SH-SY5Y (cell line): ENCODE results near the gene KRT79.

ENCODE experiments used
- GATA2 ChIP-seq: IDR thresholded peaks from 2 replicates; pipeline ENCODE4 v1.6.1; 2011; ENCODE audit warnings: mild to moderate bottlenecking, low read depth, low read length
- GATA3 ChIP-seq: IDR thresholded peaks from 2 replicates; pipeline ENCODE4 v1.6.1; 2011; ENCODE audit warnings: low read depth, mild to moderate bottlenecking, low read length, moderate library complexity

KRT79 gene

DNA sequence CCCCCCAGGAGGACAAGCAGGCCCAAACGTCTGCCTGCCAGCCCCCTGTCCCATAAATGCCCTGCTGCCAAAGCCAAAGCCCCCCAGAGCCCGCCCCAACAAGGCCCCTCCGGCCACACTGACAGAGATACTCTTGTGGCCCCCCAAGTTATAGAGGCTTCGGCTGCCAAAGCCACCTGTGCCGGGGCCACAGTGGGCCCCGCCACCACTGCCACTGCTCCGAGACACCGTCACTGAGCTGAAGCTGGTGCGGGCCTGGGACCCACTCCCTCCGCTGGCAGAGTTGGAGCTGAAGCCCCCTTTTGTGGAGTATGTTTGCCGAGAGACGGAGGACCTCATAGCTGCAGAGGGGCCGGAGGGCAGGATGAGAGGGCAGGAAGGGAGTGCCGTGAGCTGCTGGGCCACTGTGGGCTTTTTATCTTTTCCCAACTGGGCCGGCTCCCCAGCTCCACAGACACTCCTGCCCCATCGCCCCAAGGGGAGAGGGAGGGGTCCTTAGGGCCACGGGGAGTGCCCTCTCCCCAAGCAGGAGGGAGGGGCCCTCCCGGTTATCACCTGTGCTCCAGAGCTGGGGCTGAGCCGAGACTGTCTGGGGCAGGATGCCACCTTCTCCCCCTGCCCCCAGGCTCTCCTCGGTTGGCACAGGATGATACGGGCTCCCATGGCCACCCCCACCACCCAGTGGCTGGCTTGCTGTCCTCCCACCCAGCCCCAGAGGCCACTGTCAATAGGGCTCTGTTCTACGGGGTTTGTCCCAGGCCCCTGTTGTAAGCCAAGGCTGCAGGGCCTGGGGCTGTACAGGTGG lies at the start of gene KRT79:
Gene KRT79, minus strand, starts transcription at position 390 of the 805 bp plus-strand sequence. Its CDS starts 51 bp downstream, at position 339.
- TF ChIP-seq GATA2 (no peak), GATA3 (no peak)

DNA sequence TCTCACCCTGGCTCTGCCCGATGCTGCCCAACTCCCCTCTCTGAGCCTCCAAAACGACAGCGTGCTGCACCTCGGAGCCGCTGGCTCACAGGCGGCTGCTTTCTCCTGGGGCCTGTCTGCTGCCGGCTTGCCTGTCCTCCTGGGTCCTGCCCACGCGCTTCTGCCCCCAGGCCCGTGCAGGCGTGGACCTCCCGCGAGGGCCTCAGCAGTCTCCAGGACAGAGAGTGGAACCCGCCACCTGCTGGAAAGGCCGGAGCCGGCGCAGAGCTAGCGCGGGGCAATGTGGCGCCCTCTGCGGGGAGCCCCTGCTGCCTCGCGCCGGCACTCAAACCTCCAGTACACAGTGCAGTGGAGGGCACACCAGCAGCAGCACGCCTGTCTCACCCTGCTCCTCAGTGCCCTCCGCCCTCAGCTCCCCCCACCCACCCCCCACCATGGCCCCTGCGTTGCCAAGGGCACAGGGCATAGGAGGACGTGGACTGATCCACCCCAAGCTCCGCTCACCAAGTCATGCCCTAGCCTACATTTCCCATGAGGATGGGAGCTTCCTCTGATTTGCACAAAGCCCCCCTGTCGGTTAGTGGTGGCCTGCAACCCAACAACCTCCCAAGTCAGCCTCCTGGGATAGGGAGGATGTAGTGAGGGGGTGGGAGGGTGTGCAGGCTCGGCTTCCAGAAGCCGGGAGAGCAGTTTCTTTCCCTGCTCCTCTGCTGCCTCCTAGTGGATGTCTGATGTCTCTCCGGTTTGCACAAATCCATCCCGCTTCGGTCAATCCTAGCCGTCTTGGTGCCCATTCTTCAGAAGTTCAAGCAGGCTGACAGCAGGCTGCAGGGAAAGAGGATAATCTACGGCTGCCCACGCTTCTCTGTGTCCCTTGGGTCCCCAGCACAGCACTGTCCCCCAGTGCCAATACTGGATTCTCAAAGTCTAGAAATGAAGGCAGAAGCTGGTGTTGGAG lies 45.6 kb upstream of the KRT79 start:
- TF ChIP-seq GATA2, result no peak
- no peak for TF ChIP-seq GATA3

GRCh38 chr12:52878507-52879393 lies 44.6 kb upstream of the KRT79 start:
- TF ChIP-seq GATA3 (no peak), GATA2 (no peak)

DNA sequence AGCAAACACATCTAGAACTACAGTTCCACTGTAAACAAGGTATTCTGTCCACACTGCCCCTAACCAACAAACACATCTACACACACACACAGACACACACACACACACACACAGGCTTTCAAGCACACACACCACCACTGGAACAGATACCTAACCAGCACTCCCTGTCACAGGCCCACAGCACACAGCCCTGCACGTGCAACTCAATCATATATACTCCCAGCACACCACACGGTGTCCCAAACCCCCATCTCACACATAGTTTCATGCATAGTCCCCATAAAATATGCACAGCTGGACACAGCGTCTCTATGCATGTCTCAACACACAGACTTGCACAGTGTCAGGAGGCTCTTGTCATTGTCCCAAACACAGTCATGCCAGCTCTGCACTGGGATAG lies 43.1 kb upstream of the KRT79 start:
- TF ChIP-seq GATA2, result no peak
- TF ChIP-seq GATA3, result no peak

- TF ChIP-seq GATA3, result no peak
- no peak for TF ChIP-seq GATA2
Observed at GRCh38 chr12:52876372-52876771, 42.3 kb upstream of the KRT79 start.

GRCh38 chr12:52874573-52875435 lies 40.7 kb upstream of the KRT79 start:
- TF ChIP-seq GATA2 (no peak), GATA3 (no peak)

DNA sequence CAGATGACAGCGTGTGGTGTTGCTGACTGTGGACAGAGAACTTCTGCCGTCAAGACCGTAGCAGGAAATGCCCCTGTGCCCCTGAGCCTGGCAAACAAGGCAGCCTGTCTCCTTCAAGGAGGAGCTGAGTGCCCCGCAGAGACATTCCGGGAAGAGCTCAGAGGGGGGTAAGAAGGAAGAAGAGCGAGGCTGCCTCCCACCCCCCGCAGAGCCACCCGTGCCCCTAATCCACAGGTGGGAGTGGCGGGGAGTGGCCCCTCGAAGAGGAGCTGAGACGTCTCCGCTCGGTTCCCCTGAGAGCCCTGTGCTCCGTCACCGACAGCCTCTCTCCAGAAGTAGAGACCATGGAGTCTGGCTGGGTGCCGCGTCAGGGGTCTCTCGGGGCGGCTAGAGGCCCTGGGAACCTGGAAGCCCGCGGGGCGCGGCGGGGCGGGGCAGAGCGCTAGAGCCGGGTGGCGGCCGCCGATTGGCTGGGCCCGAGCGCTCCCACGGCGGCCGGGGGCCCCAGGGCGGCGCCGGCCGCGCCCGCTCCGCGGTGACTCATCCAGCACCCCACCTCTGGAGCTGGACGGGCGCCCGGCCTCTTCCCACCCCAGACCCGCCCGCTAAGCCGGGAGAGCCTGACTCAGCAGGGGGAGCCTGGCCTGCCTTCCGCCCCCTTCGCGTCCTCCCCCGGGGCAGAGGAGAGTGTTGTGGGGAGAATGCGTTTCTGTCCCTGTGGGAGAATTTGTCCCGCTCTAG lies 39.9 kb upstream of the KRT79 start:
- no peak for TF ChIP-seq GATA3
- no peak for TF ChIP-seq GATA2

GRCh38 chr12:52873513-52873831 lies 39.4 kb upstream of the KRT79 start:
- no peak for TF ChIP-seq GATA3
- no peak for TF ChIP-seq GATA2

DNA sequence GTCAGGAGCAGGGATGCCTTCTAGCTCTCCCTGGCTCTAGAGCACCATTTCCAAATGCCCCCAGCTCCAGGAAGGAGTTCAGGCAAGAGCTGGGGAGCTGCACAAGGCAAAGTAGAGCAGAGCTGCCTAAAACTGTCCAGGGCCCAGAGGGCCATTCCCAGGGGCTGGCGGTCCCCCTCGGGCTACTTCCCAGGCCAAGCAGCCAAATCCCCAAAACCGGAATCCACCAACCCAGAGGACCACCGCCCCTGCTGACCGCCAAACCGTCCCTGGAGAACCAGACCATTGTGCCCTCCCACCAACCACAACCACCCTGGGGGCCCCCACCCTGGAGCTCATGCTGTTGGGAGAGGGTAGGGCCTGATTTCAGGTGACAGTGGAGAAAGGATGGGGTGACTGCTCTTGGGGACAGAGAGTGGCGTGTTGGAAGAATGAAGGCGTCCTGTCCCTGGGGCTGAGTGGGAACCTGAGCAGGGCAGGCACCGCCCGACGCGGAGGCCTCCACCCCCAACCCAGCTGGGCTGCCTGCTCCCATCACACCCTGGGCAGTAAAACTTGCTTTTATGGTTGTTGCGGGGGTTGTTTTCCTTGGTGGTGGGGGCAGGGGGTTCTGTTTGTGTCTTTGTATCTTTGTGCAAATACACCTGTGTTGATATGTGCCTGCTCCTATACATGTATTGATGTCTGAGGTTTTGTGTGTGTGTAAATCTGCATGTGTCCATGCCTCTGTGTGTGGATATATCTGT lies 38.7 kb upstream of the KRT79 start:
- TF ChIP-seq GATA2 (no peak), GATA3 (no peak)

DNA sequence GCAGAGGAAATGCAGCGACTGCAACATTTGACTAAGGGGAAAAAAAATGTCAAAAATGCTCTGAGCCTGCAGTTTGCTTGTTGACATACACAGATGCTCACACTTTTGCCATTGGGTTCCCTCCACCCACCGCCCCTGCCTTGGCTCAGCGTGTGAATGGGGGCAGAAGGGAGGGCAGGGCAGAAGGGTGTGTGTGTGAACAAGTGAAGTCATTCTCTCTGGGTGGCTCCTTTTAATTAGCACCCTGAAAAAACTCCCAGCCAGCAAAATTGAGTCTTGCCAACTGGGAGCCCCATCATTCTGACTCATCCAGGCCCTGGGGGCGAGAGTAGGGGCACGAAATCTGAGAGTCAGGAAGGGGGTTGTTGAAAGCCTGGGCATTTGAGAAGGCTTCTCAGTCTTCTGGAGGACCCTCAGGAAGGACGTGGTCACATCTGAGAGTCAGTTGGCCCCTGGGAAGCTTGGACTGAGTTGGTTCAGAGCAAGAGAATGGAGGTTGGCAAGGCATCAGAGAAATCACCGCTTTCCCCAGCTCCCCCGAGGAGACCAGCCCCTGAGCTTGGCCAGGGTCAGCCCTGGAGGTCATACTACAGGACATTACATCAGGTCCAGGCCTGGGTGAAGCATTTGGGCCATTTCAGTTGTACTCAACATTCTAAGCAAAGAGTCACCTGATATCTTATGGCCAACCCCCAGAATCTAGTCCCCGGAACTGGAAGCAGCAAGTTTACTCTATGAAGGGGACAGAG lies 37.4 kb upstream of the KRT79 start:
- TF ChIP-seq GATA2 (no peak), GATA3 (no peak)

GRCh38 chr12:52870361-52871290 lies 36.5 kb upstream of the KRT79 start:
- TF ChIP-seq GATA3 (no peak), GATA2 (no peak)

DNA sequence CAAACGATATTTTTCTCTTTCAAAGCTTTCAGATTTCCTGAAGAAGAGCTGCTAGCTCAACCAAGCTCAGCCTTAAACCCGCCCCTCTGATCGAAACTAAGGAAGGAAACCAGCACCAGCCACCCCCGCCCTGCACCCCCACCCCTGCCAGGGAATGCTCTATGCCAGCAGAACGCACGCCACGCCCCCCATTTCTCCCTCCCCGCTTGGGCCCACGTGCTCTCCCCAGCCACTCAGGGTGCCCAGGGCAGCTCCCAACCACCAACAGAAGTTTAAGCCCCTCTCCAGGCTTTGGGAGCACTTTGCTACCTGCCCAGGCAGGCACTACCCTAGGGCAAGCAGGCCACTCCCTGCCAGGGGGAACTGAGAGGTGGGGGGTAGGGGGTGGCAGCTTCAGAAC lies 33.5 kb upstream of the KRT79 start:
- no peak for TF ChIP-seq GATA2
- TF ChIP-seq GATA3, result no peak
